ENCODE data around the gene PKP2. TPM values are rescaled to one million over a fixed set of nuclear protein-coding genes. Genes with fewer than 3 reads are reported as not detected.

The PKP2 gene
- total and polyA plus RNA-seq, 2 of the 13 experiments (the other 11 are each of a cell fraction or from before 2014, with no cell fraction given) = 15.1 to 25.3 TPM

- no peak for TF ChIP-seq ZBTB40 (IDR thresholded peaks at IDR 0.05)
- no peak for TF ChIP-seq ZBTB40 (CRISPR knock-in tag; IDR thresholded peaks at IDR 0.05)
- no peak for TF ChIP-seq ZNF33A (CRISPR knock-in tag; IDR thresholded peaks at IDR 0.05; ENCODE audit: borderline replicate concordance)
- no peak for TF ChIP-seq ZNF280B (CRISPR knock-in tag; IDR thresholded peaks at IDR 0.05; ENCODE audit: borderline replicate concordance)
- TF ChIP-seq CENPBD1 (CRISPR knock-in tag; IDR thresholded peaks at IDR 0.05; ENCODE audit: borderline replicate concordance, low read depth) = no peak
- no peak for TF ChIP-seq NFIB (CRISPR knock-in tag; IDR thresholded peaks at IDR 0.05; ENCODE audit: borderline replicate concordance)
- no peak for TF ChIP-seq HNRNPH1 (optimal IDR thresholded peaks at IDR 0.05; ENCODE audit: low read depth, low read length)
- no peak for TF ChIP-seq SP5 (CRISPR knock-in tag; IDR thresholded peaks at IDR 0.05; ENCODE audit: borderline replicate concordance, low read depth)
- TF ChIP-seq IKZF1 (IDR thresholded peaks at IDR 0.05) = no peak
- no peak for TF ChIP-seq RNF219 (CRISPR knock-in tag; IDR thresholded peaks at IDR 0.05)
- TF ChIP-seq AGO1 (IDR thresholded peaks at IDR 0.05; ENCODE audit: low read depth, low read length, poor library complexity, severe bottlenecking) = no peak
- peak; percentile 73 for TF ChIP-seq STAG1 (CRISPR knock-in tag; IDR thresholded peaks at IDR 0.05)
- no peak for TF ChIP-seq ZNF614 (CRISPR knock-in tag; IDR thresholded peaks at IDR 0.05; ENCODE audit: borderline replicate concordance)
- 0 out of 2 replicates have a peak, but pooled peaks have one; percentile 36 for TF ChIP-seq ZNF749 (CRISPR knock-in tag; IDR thresholded peaks at IDR 0.05; ENCODE audit: borderline replicate concordance)
- no peak for TF ChIP-seq ZNF282 (IDR thresholded peaks at IDR 0.05; ENCODE audit: partially characterized antibody)
- no peak for TF ChIP-seq NCOR1 (IDR thresholded peaks at IDR 0.05; ENCODE audit: borderline replicate concordance, low read length)
- no peak for TF ChIP-seq MBNL3 (CRISPR knock-in tag; conservative IDR thresholded peaks at IDR 0.05)
These were observed 141.4 kb downstream of the PKP2 start (continued) for GRCh38 chr12:32755051-32755653.
